GF-D8 (cell line): ENCODE results near the gene DNASE1.
"Not testable (repeated sequence)": the region's sequence is repeated elsewhere in the genome, so short reads cannot be mapped to it uniquely, and the experiment has no call there.

Experiments used
- DNase-seq: peaks from one replicate; lab custom pipeline; 2025; lab: John Stamatoyannopoulos, UW

Gene DNASE1

GRCh38 chr16:3641801-3642396 is 12.6 kb upstream of the DNASE1 start:
- no peak for DNase-seq

- no peak for DNase-seq
These were observed 11.9 kb upstream of the DNASE1 start for GRCh38 chr16:3642397-3643094.

GRCh38 chr16:3643095-3643730 is 11.3 kb upstream of the DNASE1 start:
- no peak for DNase-seq

- no peak for DNase-seq
These were observed 9.4 kb upstream of the DNASE1 start for GRCh38 chr16:3645108-3645503.

- no peak for DNase-seq
These were observed 8.8 kb upstream of the DNASE1 start for GRCh38 chr16:3645504-3646347.

GRCh38 chr16:3646348-3646920 is 8.1 kb upstream of the DNASE1 start:
- no peak for DNase-seq

GRCh38 chr16:3650631-3651265 is 3.7 kb upstream of the DNASE1 start:
- no peak for DNase-seq

- DNase-seq, result no peak
These were observed 2.8 kb upstream of the DNASE1 start for GRCh38 chr16:3651461-3652372.

- DNase-seq, result no peak
These were observed 1.9 kb upstream of the DNASE1 start for GRCh38 chr16:3652373-3653195.

- DNase-seq, result no peak
These were observed 522 bp downstream of the DNASE1 start for GRCh38 chr16:3655030-3655395.

GRCh38 chr16:3655396-3656159 is 1.1 kb downstream of the DNASE1 start:
- no peak for DNase-seq

- DNase-seq, result not testable (repeated sequence)
These were observed 1.6 kb downstream of the DNASE1 start for GRCh38 chr16:3656160-3656490.

GRCh38 chr16:3656491-3657468 is 2.3 kb downstream of the DNASE1 start:
- no peak for DNase-seq

- DNase-seq, result no peak
These were observed 4.8 kb downstream of the DNASE1 start for GRCh38 chr16:3659251-3659650.

GRCh38 chr16:3661311-3661710 is 6.8 kb downstream of the DNASE1 start:
- no peak for DNase-seq

GRCh38 chr16:3661922-3662321 is 7.4 kb downstream of the DNASE1 start:
- DNase-seq, result no peak

GRCh38 chr16:3662601-3663000 is 8.1 kb downstream of the DNASE1 start:
- no peak for DNase-seq
